Suprapubic skin (tissue), 4 donors: ENCODE measurements around the gene RMND1.

Experiments used
- POLR2A ChIP-seq, 2 donors: fragments of 450-650 bp; IDR thresholded peaks; one replicate each; pipeline ENCODE4 v1.6.1; 2017; ENCODE audit warnings: antibody characterized with exemption in 2 of 2, mild to moderate bottlenecking in 2 of 2, moderate library complexity in 2 of 2
- POLR2AphosphoS5 ChIP-seq, 3 donors: sonication (generic); formaldehyde crosslinking; IDR thresholded peaks; one replicate each; pipeline ENCODE4 v1.6.1; 2017; ENCODE audit warnings: antibody characterized with exemption in 3 of 3
- TF ChIP-seq, protein P1 (sequence below), 2 donors: fragments of 200-600 bp in 1 of 2; fragments of 450-650 bp in 1 of 2; sonication (generic) in 1 of 2; IDR thresholded peaks; one replicate each; pipeline ENCODE4 v1.5.1; 2016 to 2019; ENCODE audit warnings: antibody characterized with exemption in 2 of 2, mild to moderate bottlenecking in 1 of 2, moderate library complexity in 1 of 2

DNA sequence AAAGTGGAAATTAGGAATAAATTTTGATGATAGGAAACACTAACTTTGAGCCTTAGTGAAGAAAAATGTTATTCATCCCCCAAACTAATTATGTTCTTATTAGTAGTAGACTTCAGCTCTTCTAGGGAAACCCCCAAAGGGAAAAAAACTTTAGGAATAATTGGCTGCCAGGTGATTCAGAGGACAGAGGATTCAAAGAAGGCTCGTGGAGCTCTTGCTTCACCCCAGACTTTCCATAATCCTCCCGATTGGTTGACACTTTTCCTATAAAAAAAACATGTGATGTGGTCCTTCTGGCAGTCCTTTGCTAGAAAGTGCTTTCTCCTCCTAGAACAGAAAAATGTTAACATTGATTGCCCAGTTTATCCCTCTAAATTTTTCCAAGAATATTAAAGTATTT is 36.3 kb upstream of the RMND1 start:
- TF ChIP-seq POLR2AphosphoS5 (IDR thresholded peaks at IDR 0.05) (no peak), POLR2A (IDR thresholded peaks at IDR 0.05) (no peak)
- TF ChIP-seq, protein P1, sequence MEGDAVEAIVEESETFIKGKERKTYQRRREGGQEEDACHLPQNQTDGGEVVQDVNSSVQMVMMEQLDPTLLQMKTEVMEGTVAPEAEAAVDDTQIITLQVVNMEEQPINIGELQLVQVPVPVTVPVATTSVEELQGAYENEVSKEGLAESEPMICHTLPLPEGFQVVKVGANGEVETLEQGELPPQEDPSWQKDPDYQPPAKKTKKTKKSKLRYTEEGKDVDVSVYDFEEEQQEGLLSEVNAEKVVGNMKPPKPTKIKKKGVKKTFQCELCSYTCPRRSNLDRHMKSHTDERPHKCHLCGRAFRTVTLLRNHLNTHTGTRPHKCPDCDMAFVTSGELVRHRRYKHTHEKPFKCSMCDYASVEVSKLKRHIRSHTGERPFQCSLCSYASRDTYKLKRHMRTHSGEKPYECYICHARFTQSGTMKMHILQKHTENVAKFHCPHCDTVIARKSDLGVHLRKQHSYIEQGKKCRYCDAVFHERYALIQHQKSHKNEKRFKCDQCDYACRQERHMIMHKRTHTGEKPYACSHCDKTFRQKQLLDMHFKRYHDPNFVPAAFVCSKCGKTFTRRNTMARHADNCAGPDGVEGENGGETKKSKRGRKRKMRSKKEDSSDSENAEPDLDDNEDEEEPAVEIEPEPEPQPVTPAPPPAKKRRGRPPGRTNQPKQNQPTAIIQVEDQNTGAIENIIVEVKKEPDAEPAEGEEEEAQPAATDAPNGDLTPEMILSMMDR (IDR thresholded peaks at IDR 0.05) = no peak
